OCI-M2 (cell line): ENCODE measurements around the gene KATNAL1.
A peak's percentile ranks its signal among the peaks of the same experiment; 100 is the strongest.

ENCODE experiments used
- DNase-seq: peaks from one replicate; lab custom pipeline; 2025; ENCODE audit not compliant: unreplicated experiment; lab: John Stamatoyannopoulos, UW

KATNAL1 gene

GRCh38 chr13:30333616-30334015 lies 26.3 kb upstream of the KATNAL1 start:
- DNase-seq = no peak

GRCh38 chr13:30332456-30333143 lies 25.2 kb upstream of the KATNAL1 start:
- DNase-seq = no peak

- DNase-seq = no peak
Measured at GRCh38 chr13:30331331-30331771, 24.0 kb upstream of the KATNAL1 start.

- DNase-seq = no peak
Measured at GRCh38 chr13:30329009-30329585, 21.7 kb upstream of the KATNAL1 start.

GRCh38 chr13:30325668-30326067 lies 18.3 kb upstream of the KATNAL1 start:
- DNase-seq = no peak

GRCh38 chr13:30323524-30323923 lies 16.2 kb upstream of the KATNAL1 start:
- DNase-seq = no peak

GRCh38 chr13:30322428-30322827 lies 15.1 kb upstream of the KATNAL1 start:
- DNase-seq = no peak

GRCh38 chr13:30321256-30321655 lies 13.9 kb upstream of the KATNAL1 start:
- no peak for DNase-seq

GRCh38 chr13:30319655-30320054 lies 12.3 kb upstream of the KATNAL1 start:
- no peak for DNase-seq

- no peak for DNase-seq
Measured at GRCh38 chr13:30319130-30319529, 11.8 kb upstream of the KATNAL1 start.

- no peak for DNase-seq
Measured at GRCh38 chr13:30318026-30318425, 10.7 kb upstream of the KATNAL1 start.

GRCh38 chr13:30314562-30314961 lies 7.2 kb upstream of the KATNAL1 start:
- no peak for DNase-seq

GRCh38 chr13:30314069-30314468 lies 6.7 kb upstream of the KATNAL1 start:
- no peak for DNase-seq

GRCh38 chr13:30313311-30313710 lies 6.0 kb upstream of the KATNAL1 start:
- no peak for DNase-seq

GRCh38 chr13:30312904-30313303 lies 5.6 kb upstream of the KATNAL1 start:
- no peak for DNase-seq

GRCh38 chr13:30308548-30308947 lies 1.2 kb upstream of the KATNAL1 start:
- no peak for DNase-seq

GRCh38 chr13:30307971-30308290 lies 580 bp upstream of the KATNAL1 start:
- DNase-seq = no peak

GRCh38 chr13:30306762-30307193 lies 573 bp downstream of the KATNAL1 start:
- peak; percentile 44 for DNase-seq

GRCh38 chr13:30305456-30305970 lies 1.8 kb downstream of the KATNAL1 start:
- DNase-seq = no peak

- no peak for DNase-seq
Measured at GRCh38 chr13:30303269-30303668, 4.1 kb downstream of the KATNAL1 start.

GRCh38 chr13:30301827-30302226 lies 5.5 kb downstream of the KATNAL1 start:
- DNase-seq = no peak

- no peak for DNase-seq
Measured at GRCh38 chr13:30300596-30300995, 6.8 kb downstream of the KATNAL1 start.

GRCh38 chr13:30299786-30300185 lies 7.6 kb downstream of the KATNAL1 start:
- DNase-seq = no peak
